Effector memory CD4-positive, alpha-beta T cell (primary cell): Measurements from ENCODE around the gene ASCC1.
"Not testable (repeated sequence)": the region's sequence is repeated elsewhere in the genome, so short reads cannot be mapped to it uniquely, and the experiment has no call there.

Source experiments
- DNase-seq, 3 donors: peaks; one replicate each; pipeline ENCODE4 v3.0.0-alpha.2; 2020
- H3K27ac ChIP-seq: 2 replicates; pipeline ENCODE4 v1.7.0; 2013; ENCODE audit warnings: mild to moderate bottlenecking, low read length, moderate library complexity; ENCODE audit not compliant: insufficient read depth, poor library complexity, severe bottlenecking
- H3K27me3 ChIP-seq: replicated peaks from 2 replicates; pipeline ENCODE4 v1.7.0; 2013; ENCODE audit warnings: mild to moderate bottlenecking, low read length; ENCODE audit not compliant: insufficient read depth, control insufficient read depth, poor library complexity, severe bottlenecking
- H3K36me3 ChIP-seq: 2 replicates; pipeline ENCODE4 v1.7.0; 2013; ENCODE audit warnings: mild to moderate bottlenecking, low read length, moderate library complexity; ENCODE audit not compliant: control insufficient read depth, insufficient read depth
- H3K4me1 ChIP-seq: 2 replicates; pipeline ENCODE4 v1.7.0; 2013; ENCODE audit warnings: low read length, mild to moderate bottlenecking; ENCODE audit not compliant: control insufficient read depth, insufficient read depth, poor library complexity, severe bottlenecking
- H3K4me3 ChIP-seq: 2 replicates; pipeline ENCODE4 v1.7.0; 2013; ENCODE audit warnings: low read length, low read depth, mild to moderate bottlenecking; ENCODE audit not compliant: insufficient read depth, poor library complexity, severe bottlenecking
- H3K9me3 ChIP-seq: 2 replicates; pipeline ENCODE4 v1.7.0; 2013; ENCODE audit warnings: mild to moderate bottlenecking, low read length, moderate library complexity; ENCODE audit not compliant: control insufficient read depth

Gene ASCC1

DNA sequence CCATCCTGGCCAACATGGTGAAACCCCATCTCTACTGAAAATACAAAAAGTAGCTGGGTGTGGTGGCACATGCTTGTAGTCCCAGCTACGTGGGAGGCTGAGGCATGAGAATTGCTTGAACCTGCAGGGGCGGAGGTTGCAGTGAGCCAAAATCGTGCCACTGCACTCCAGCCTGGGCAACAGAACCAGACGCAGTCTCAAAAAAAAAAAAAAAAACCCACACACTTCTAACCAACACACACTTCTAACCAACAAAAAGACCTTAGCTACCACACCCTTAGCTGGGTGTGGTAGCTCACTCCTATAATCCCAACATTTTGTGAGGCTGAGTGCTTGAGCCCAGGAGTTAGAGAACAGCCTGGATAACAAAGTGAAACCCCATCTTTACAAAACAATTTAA, 93.9 kb downstream of the ASCC1 start:
- H3K9me3 ChIP-seq = no peaks in the 10 kb centered on the region
- no peaks in the 10 kb centered on the region for H3K27me3 ChIP-seq
- peaks cover 3% of the 10 kb centered on the region for H3K36me3 ChIP-seq
- peaks cover 7% of the 10 kb centered on the region for H3K4me1 ChIP-seq
- H3K4me3 ChIP-seq = no peak overlapping the region
- DNase-seq = no peak
- H3K27ac ChIP-seq = no peak overlapping the region

DNA sequence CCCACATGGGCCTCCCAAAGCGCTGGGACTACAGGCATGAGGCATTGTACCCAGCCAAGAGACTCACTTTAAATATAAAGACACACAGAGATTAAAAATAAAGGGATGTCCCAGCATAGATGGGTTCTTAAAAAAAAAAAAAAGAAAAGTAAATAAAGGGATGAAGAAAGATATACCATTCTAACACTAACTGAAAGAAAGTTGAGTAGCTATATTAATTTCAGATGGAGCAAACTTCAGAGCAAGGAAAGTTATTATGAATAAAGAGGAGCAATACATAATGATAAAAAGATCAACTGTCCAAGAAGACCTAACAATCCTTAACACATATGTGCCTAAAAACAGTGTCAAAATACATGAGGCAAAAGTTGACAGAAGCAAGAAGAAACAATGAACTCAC, 94.7 kb downstream of the ASCC1 start:
- no peak for DNase-seq
- Histone ChIP-seq H3K36me3 (no peaks in the 10 kb centered on the region), H3K9me3 (no peaks in the 10 kb centered on the region), H3K27ac (no peak overlapping the region), H3K4me1 (peaks cover 7% of the 10 kb centered on the region), H3K27me3 (no peaks in the 10 kb centered on the region), H3K4me3 (no peak overlapping the region)

DNA sequence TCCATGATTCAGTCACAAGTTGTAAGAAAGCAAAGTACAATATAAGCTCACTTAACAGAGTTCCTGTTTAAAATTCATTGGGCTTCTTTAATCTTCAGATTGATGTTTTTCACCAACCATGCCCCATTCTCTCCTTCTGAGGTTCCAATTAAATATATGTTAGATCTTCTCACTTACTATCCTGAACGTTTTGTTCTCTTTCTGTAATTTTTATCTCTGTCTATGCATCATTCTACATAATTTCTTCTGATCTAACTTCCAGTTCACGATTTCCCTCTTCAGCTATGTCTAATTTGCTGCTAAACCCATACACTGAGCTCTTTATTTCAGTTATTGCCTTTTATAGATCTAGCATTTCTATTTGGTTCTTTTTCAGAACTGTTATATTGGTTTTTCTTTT, 99.7 kb downstream of the ASCC1 start:
- H3K27ac ChIP-seq = no peak overlapping the region
- no peak overlapping the region for H3K4me3 ChIP-seq
- no peaks in the 10 kb centered on the region for H3K9me3 ChIP-seq
- peaks cover 5% of the 10 kb centered on the region for H3K4me1 ChIP-seq
- no peaks in the 10 kb centered on the region for H3K36me3 ChIP-seq
- DNase-seq = no peak
- H3K27me3 ChIP-seq = no peaks in the 10 kb centered on the region

DNA sequence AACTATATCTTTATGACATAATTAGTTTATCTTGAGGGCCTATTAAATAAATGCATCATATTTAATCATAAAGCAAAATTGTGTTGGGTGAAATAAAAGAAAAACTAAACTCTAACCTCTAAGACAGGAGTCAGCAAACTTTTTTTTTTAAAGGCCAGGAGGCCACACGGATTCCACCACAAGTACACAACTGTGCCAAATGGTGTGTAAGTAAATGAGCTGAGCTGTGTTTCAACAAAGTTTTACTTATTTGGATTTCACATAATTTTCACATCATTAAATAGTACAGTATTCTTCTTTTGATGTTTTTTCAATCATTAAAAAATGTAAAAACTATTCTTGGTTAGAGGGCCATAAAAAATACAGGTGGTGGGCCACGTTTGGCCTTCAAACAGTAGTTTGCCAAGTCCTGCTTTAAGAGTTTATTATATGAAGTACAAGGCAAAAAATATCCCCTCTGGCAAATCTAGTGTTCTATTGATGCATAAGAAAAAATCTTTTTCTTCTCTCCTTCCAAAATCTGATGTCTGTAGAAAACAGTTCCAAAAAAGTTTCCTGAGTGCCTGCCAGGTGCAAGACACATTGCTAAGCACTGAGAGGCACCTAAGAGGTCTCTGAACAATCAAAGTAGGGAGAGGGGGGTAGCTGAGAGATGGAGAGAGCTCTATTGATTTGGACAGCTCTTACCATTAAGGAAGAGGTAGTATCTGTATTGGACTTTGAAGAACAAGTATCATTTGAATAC, 101.2 kb downstream of the ASCC1 start:
- Histone ChIP-seq H3K27me3 (no peaks in the 10 kb centered on the region), H3K4me1 (peaks cover 9% of the 10 kb centered on the region), H3K9me3 (no peaks in the 10 kb centered on the region), H3K36me3 (no peaks in the 10 kb centered on the region), H3K27ac (no peak overlapping the region), H3K4me3 (no peak overlapping the region)
- DNase-seq = no peak

DNA sequence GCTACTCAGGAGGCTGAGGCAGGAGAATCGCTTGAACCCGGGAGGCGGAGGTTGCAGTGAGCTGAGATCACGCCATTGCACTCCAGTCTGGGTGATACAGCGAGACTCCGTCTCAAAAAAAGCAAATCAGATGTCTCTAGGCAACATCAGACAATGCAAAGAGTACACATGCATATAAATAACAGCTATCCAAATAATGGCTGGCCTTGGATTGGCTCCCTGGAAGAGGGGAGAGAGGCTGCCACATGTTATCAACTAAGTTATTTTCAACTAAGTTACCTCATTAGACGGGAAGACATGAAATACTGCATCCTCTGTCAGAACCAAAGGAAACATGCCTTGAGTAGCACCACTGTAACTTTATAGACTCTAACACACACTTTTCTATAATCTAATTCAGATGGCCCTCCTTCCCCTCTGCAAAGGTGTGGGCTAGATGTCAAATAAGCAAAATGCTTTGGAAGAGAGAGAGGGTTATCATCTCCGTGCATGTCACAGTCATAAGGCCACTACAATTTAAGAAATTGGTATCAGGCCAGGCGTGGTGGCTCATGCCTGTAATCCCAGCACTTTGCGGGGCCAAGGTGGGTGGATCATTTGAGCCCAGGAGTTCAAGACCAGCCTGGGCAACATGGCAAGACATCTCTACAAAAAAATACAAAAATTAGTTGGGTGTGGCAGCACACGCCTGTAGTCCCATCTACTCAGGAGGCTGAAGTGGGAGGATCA, 105.2 kb downstream of the ASCC1 start:
- no peak for DNase-seq
- Histone ChIP-seq H3K9me3 (no peaks in the 10 kb centered on the region), H3K27ac (no peak overlapping the region), H3K4me1 (peaks cover 33% of the 10 kb centered on the region), H3K27me3 (no peaks in the 10 kb centered on the region), H3K36me3 (no peaks in the 10 kb centered on the region), H3K4me3 (no peak overlapping the region)

DNA sequence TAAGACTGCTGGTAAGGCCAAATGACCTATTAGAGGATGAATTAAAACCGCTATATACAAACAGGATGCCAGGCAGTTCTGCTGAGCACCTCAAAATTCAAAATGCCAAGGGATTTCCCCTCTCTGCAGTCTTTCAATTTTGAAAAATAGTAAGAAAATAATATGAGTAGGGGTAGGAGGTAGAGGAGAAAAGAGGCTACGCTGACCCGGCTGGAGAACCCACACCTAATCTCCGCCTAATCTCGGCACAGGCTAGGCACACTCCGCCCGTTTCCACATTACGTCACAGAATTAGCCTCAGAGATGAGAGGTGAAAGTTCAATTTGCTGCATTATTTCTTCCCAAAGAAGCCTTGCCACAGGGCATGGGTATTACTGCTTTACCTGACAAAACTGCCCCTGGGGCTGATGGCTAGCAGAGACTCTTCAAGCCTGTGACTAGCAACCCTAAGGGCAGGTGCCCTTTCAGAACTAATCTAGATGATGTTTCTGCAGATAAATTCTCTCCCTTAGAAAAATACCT, 106.4 kb downstream of the ASCC1 start:
- Histone ChIP-seq H3K4me3 (peak overlapping the region; percentile 8), H3K36me3 (no peaks in the 10 kb centered on the region), H3K4me1 (peaks cover 28% of the 10 kb centered on the region), H3K27ac (peak overlapping the region; percentile 64), H3K9me3 (no peaks in the 10 kb centered on the region), H3K27me3 (no peaks in the 10 kb centered on the region)
- DNase-seq = no peak

DNA sequence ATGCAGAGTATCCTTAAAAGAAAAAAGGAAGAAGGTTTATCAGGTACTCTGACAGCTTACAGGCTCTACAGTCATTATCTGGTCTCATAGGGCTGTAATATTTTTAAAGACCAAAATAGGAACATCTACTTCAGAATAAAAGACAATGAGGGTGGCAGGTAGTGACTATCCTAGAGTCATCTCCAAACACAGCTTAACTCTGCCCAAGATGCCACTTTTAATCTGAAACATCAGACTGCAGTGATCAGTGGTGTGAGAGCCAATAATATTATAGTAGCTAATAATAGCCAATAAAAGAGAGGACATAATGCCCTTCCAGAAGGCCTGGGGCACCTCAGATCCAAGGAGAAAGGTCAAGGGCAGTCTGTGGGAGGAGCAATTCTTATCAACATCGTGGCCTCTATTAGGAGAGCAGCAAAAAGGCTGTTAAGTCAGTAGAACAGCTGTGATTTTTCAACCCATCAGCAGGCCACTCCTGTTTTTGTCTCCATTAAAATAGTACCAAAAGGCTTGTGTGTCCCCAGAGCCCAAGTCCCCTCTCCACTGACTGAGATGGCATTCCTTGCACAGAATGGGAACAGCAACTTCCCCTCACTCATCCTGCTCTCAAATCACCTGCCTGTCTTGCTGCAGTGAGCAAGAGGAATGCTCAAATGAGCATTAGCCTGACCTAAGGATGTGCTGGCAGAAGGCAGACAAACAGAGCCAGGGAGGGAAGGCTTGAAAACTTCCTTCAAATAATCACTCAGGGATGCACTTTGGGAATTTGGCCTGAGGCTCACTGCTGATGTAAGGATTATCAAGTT, 107.0 kb downstream of the ASCC1 start:
- Histone ChIP-seq H3K36me3 (no peaks in the 10 kb centered on the region), H3K9me3 (no peaks in the 10 kb centered on the region), H3K4me3 (peak overlapping the region; percentile 8), H3K27me3 (no peaks in the 10 kb centered on the region), H3K27ac (peak overlapping the region; percentile 64), H3K4me1 (peaks cover 31% of the 10 kb centered on the region)
- no peak for DNase-seq

DNA sequence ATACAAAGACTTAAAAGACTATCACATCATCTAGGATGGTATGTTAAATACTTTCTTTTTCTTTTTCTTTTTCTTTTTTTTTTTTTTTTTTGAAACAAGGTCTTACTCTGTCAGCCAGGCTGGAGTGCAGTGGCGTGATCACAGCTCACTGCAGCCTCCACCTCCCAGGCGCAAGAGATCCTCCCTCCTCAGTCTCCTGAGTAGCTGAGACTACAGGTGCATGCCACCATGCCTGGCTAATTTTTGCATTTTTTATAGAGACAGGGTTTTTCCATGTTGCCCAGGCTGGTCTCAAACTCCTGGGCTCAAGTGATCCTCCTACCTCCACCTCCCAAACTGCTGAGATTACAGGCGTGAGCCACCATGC, 108.1 kb downstream of the ASCC1 start:
- peaks cover 37% of the 10 kb centered on the region for H3K4me1 ChIP-seq
- H3K9me3 ChIP-seq, H3K36me3 ChIP-seq, H3K27me3 ChIP-seq, DNase-seq, H3K4me3 ChIP-seq: not testable (repeated sequence)
- H3K27ac ChIP-seq = peak overlapping the region; percentile 64

DNA sequence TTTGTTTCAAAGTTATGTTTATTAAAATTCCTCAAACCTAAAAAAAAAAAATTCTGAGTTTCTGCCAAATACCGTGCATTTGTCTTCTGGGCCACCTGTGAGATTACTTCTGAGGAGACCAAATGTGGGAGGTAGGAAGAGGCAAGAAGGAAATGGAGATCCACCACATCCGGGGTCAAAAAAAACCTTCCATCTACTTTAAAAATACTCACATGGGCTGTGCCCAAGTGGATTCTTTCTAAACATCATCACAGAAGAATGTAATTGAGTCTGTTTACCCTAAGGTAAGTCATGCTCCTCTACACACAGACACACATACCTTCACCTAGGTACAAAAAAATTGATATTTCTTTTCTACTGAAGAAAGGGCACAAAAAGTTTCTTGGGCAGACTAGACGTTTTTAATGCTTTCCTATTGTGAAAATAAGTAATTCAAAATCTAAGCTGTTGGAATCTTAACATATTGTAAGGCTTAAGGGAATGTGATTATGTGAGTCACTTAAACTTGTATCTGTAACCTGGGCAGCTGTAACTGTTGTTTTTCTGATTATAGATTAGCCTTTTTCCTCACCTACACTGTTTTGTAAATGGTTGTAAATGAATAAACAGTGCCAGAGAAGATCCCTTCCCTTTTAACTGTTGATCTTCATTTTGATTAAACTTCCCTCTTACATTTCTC, 108.6 kb downstream of the ASCC1 start:
- H3K27me3 ChIP-seq = no peaks in the 10 kb centered on the region
- H3K9me3 ChIP-seq = no peaks in the 10 kb centered on the region
- DNase-seq = peak in 1 of 3 donors; percentile 31
- no peaks in the 10 kb centered on the region for H3K36me3 ChIP-seq
- H3K4me1 ChIP-seq = peaks cover 37% of the 10 kb centered on the region
- H3K27ac ChIP-seq = peak overlapping the region; percentile 64
- H3K4me3 ChIP-seq = peak overlapping the region; percentile 4
